ENCODE measurements around the gene ZNF667. TPM values are rescaled to one million over a fixed set of nuclear protein-coding genes. Genes with fewer than 3 reads are reported as not detected.
A peak's percentile ranks its signal among the peaks of the same experiment; 100 is the strongest.

The ZNF667 gene
- total and polyA plus RNA-seq, 2 donors (not counting 1 experiment from before 2014, with no cell fraction given): 2.8 to 6.5 TPM

- Mint-ChIP-seq H3K4me1 (peaks cover 17% of the 10 kb centered on the region), H3K9me3 (ENCODE audit: insufficient read depth) (peaks cover 16% of the 10 kb centered on the region), H3K27me3 (no peaks in the 10 kb centered on the region), H3K27ac (peak within 1 kb of the TSS; percentile 99), H3K4me3 (peak within 1 kb of the TSS; percentile 100)
- no peaks in the 10 kb centered on the region for H3K27me3 ChIP-seq (replicated peaks in 1 of 4; ENCODE audit: control extremely low read depth in 1 of 4, control insufficient read depth in 3 of 4, insufficient read depth in 4 of 4, low read length in 3 of 4)
- POLR2A ChIA-PET: interaction anchor here (0.6 to 2.4 kb wide), 3 partner anchors 11 to 791 kb away, joined by 4 to 19 read pairs (median 6); partner anchors contain the start of genes ZNF583 and ZNF71
- WGBS (ENCODE audit: insufficient coverage): 2% methylated on average over 69 of the region's 73 CpGs
- H4K20me1 ChIP-seq (ENCODE audit: control insufficient read depth, insufficient read depth, low read length, poor library complexity, severe bottlenecking): no peaks in the 10 kb centered on the region
- H3K27ac ChIP-seq (ENCODE audit: low read length in 2 of 2): peak within 1 kb of the TSS; percentile 93 to 98
- H3K36me3 ChIP-seq (replicated peaks in 1 of 2; ENCODE audit: control extremely low read depth in 1 of 2, control insufficient read depth in 1 of 2, extremely low read depth in 1 of 2, insufficient read depth in 2 of 2, low read length in 1 of 2): peaks cover 12 to 18% of the 10 kb centered on the region in 2 experiments
- DNase-seq (peak; percentile 96), ATAC-seq (ENCODE audit: low read depth) (peak; percentile 95)
- peak within 1 kb of the TSS; percentile 95 for H3K9ac ChIP-seq (ENCODE audit: low read length)
- CTCF ChIA-PET: interaction anchor here (1.0 to 1.4 kb wide), 2 partner anchors 10 to 15 kb away, joined by 3 to 4 read pairs; partner anchors contain the start of gene ZNF583
- peaks cover 0 to 41% (median 16%) of the 10 kb centered on the region in 3 donors for H3K9me3 ChIP-seq (ENCODE audit: control extremely low read depth in 1 of 3, control insufficient read depth in 2 of 3, insufficient read depth in 1 of 3, low read length in 2 of 3)
- no peaks in the 10 kb centered on the region for H3K79me2 ChIP-seq (ENCODE audit: control insufficient read depth, insufficient read depth, low read length)
- intact Hi-C loops (cut with micrococcal nuclease): loop anchor here (1.0 to 5.0 kb wide), 6 partner anchors 11 to 1044 kb away; partner anchors contain the start of genes ZNF583, ZNF667, ZNF749 and ZNF835
- TF ChIP-seq, protein P1, sequence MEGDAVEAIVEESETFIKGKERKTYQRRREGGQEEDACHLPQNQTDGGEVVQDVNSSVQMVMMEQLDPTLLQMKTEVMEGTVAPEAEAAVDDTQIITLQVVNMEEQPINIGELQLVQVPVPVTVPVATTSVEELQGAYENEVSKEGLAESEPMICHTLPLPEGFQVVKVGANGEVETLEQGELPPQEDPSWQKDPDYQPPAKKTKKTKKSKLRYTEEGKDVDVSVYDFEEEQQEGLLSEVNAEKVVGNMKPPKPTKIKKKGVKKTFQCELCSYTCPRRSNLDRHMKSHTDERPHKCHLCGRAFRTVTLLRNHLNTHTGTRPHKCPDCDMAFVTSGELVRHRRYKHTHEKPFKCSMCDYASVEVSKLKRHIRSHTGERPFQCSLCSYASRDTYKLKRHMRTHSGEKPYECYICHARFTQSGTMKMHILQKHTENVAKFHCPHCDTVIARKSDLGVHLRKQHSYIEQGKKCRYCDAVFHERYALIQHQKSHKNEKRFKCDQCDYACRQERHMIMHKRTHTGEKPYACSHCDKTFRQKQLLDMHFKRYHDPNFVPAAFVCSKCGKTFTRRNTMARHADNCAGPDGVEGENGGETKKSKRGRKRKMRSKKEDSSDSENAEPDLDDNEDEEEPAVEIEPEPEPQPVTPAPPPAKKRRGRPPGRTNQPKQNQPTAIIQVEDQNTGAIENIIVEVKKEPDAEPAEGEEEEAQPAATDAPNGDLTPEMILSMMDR (IDR thresholded peaks at IDR 0.05): peak; percentile 88
- no peak for TF ChIP-seq EZH2 (IDR thresholded peaks at IDR 0.05; ENCODE audit: borderline replicate concordance, insufficient read depth, low read depth, low read length, poor library complexity, severe bottlenecking)
- H2AFZ ChIP-seq (ENCODE audit: insufficient read depth, low read depth, low read length, poor library complexity, severe bottlenecking): peak within 1 kb of the TSS; percentile 92
- H3K4me2 ChIP-seq (replicated peaks; ENCODE audit: low read depth, low read length, poor library complexity, severe bottlenecking): peak within 1 kb of the TSS; percentile 79
- peak within 1 kb of the TSS; percentile 75 to 96 (median 82) for H3K4me3 ChIP-seq (ENCODE audit: control extremely low read depth in 1 of 5, extremely low read depth in 1 of 5, insufficient read depth in 1 of 5, low read depth in 2 of 5, low read length in 4 of 5)
- peaks cover 4 to 8% of the 10 kb centered on the region in 2 donors for H3K4me1 ChIP-seq (ENCODE audit: control insufficient read depth in 2 of 2, insufficient read depth in 2 of 2, low read length in 2 of 2)
Observed at GRCh38 chr19:56393119-56394012, 83.8 kb downstream of the ZNF667 start, which contains the start of gene ZNF582. TSS of gene ZNF582 (minus strand) at chr19:56393534. CDS start at chr19:56391752, 1,782 bp downstream.

Other genes with a start within 250 kb of the ZNF667 start
- gene EDDM13, start 204.6 kb downstream of the ZNF667 start, total RNA-seq: not detected in 2 replicates
- 0.43 TPM in 1 of 2 replicates, not detected in the other for gene EDDM13, start 204.6 kb downstream of the ZNF667 start, polyA plus RNA-seq
- gene ZSCAN5A, start 162.5 kb downstream of the ZNF667 start, total RNA-seq: 20.5 and 24.8 TPM in 2 replicates
- 4.2 and 5.2 TPM in 2 replicates for gene ZSCAN5A, start 162.5 kb downstream of the ZNF667 start, polyA plus RNA-seq
- gene ZNF582, start 83.8 kb downstream of the ZNF667 start, total RNA-seq: 10.0 and 10.1 TPM in 2 replicates
- 3.8 and 4.8 TPM in 2 replicates for gene ZNF582, start 83.8 kb downstream of the ZNF667 start, polyA plus RNA-seq
- 11.1 and 11.7 TPM in 2 replicates for gene ZNF583, start 73.0 kb downstream of the ZNF667 start, total RNA-seq
- gene ZNF583, start 73.0 kb downstream of the ZNF667 start, polyA plus RNA-seq: 1.4 and 1.5 TPM in 2 replicates
- gene ZNF471, start 30.5 kb upstream of the ZNF667 start, total RNA-seq: 4.7 and 5.9 TPM in 2 replicates
- gene ZNF471, start 30.5 kb upstream of the ZNF667 start, polyA plus RNA-seq: 0.91 and 1.6 TPM in 2 replicates
- gene ZFP28, start 61.6 kb upstream of the ZNF667 start, total RNA-seq: 11.6 and 13.1 TPM in 2 replicates
- 2.5 and 4.6 TPM in 2 replicates for gene ZFP28, start 61.6 kb upstream of the ZNF667 start, polyA plus RNA-seq
- gene ZNF470, start 90.1 kb upstream of the ZNF667 start, total RNA-seq: 6.9 and 11.9 TPM in 2 replicates
- gene ZNF470, start 90.1 kb upstream of the ZNF667 start, polyA plus RNA-seq: 1.1 and 1.9 TPM in 2 replicates
- gene ZNF71, start 118.0 kb upstream of the ZNF667 start, total RNA-seq: 9.0 and 9.3 TPM in 2 replicates
- gene ZNF71, start 118.0 kb upstream of the ZNF667 start, polyA plus RNA-seq: 4.8 and 6.4 TPM in 2 replicates
- not detected in 2 replicates for gene SMIM17, start 165.8 kb upstream of the ZNF667 start, total RNA-seq
- not detected in 2 replicates for gene SMIM17, start 165.8 kb upstream of the ZNF667 start, polyA plus RNA-seq
- 7.0 and 10.1 TPM in 2 replicates for gene ZNF835, start 194.4 kb upstream of the ZNF667 start, total RNA-seq
- 2.1 and 4.3 TPM in 2 replicates for gene ZNF835, start 194.4 kb upstream of the ZNF667 start, polyA plus RNA-seq